HEK293 (cell line): ENCODE measurements around the gene ITPA.

ENCODE experiments used
- CTCF ChIA-PET: fragments of 350-600 bp; formaldehyde crosslinking; extraction: SDS; loops from one replicate; lab custom pipeline; 2021; ENCODE audit warnings: antibody characterized with exemption; lab: Yijun Ruan, JAX
- POLR2A ChIA-PET: fragments of 300-600 bp; formaldehyde crosslinking; extraction: SDS; loops from one replicate; lab custom pipeline; 2020; ENCODE audit warnings: antibody characterized with exemption, inconsistent platforms; lab: Yijun Ruan, JAX
- H3K27ac ChIP-seq: fragments of 200-500 bp; sonication (Bioruptor generic); 2 replicates; pipeline ENCODE4 v1.5.1; 2014; ENCODE audit warnings: low read depth, low read length, control low read depth, inconsistent platforms; ENCODE audit errors: extremely low read depth
- H3K36me3 ChIP-seq, 2 experiments: fragments of 200-500 bp in 1 of 2; sonication (Bioruptor generic) in 1 of 2; 1 replicate in 1 of 2; 2 replicates in 1 of 2; pipeline ENCODE4 v1.5.1; 2014 to 2017; ENCODE audit warnings: inconsistent platforms in 2 of 2, low read length in 2 of 2; ENCODE audit not compliant: control insufficient read depth in 2 of 2, insufficient read depth in 1 of 2
- H3K4me1 ChIP-seq: fragments of 200-500 bp; sonication (Bioruptor generic); 2 replicates; pipeline ENCODE4 v1.5.1; 2014; ENCODE audit warnings: mild to moderate bottlenecking, low read length, inconsistent platforms; ENCODE audit not compliant: control insufficient read depth, insufficient read depth
- H3K4me3 ChIP-seq: 2 replicates; pipeline ENCODE4 v1.5.1; 2011; ENCODE audit warnings: low read depth, mild to moderate bottlenecking, control low read depth, low read length, moderate library complexity
- H3K9me3 ChIP-seq: fragments of 200-500 bp; sonication (Bioruptor generic); 2 replicates; pipeline ENCODE4 v1.5.1; 2014; ENCODE audit warnings: low read depth, low read length, inconsistent platforms; ENCODE audit not compliant: control insufficient read depth, insufficient read depth
- GLIS2 ChIP-seq: fragments of 450-650 bp; formaldehyde crosslinking; IDR thresholded peaks from 2 replicates; pipeline ENCODE4 v1.5.1; 2016; ENCODE audit warnings: missing biosample characterization, missing genetic modification characterization
- KLF1 ChIP-seq: fragments of 450-650 bp; formaldehyde crosslinking; IDR thresholded peaks from 2 replicates; pipeline ENCODE4 v1.5.1; 2016; ENCODE audit warnings: missing biosample characterization, missing genetic modification characterization
- KLF8 ChIP-seq: fragments of 450-650 bp; formaldehyde crosslinking; IDR thresholded peaks from 2 replicates; pipeline ENCODE4 v1.5.1; 2016; ENCODE audit warnings: missing biosample characterization, missing genetic modification characterization
- PRDM1 ChIP-seq: fragments of 450-650 bp; formaldehyde crosslinking; IDR thresholded peaks from 2 replicates; pipeline ENCODE4; 2016; ENCODE audit warnings: missing biosample characterization, missing genetic modification characterization
- ZBTB44 ChIP-seq: fragments of 450-650 bp; IDR thresholded peaks from 2 replicates; pipeline ENCODE4 v1.5.1; 2018; ENCODE audit warnings: missing biosample characterization, mild to moderate bottlenecking, missing genetic modification characterization
- ZNF16 ChIP-seq: fragments of 450-650 bp; formaldehyde crosslinking; IDR thresholded peaks from 2 replicates; pipeline ENCODE4 v1.5.1; 2016; ENCODE audit warnings: low read depth, missing biosample characterization, missing genetic modification characterization
- ZNF324 ChIP-seq: fragments of 450-650 bp; formaldehyde crosslinking; IDR thresholded peaks from 2 replicates; pipeline ENCODE4 v1.5.1; 2016; ENCODE audit warnings: missing biosample characterization, missing genetic modification characterization
- ZNF473 ChIP-seq: fragments of 450-650 bp; formaldehyde crosslinking; IDR thresholded peaks from 2 replicates; pipeline ENCODE4 v1.5.1; 2017; ENCODE audit warnings: missing biosample characterization, missing genetic modification characterization
- ZNF549 ChIP-seq: fragments of 450-650 bp; IDR thresholded peaks from 2 replicates; pipeline ENCODE4 v1.5.1; 2018; ENCODE audit warnings: missing biosample characterization, missing genetic modification characterization, mild to moderate bottlenecking, inconsistent platforms, moderate library complexity
- ZNF600 ChIP-seq: fragments of 450-650 bp; formaldehyde crosslinking; IDR thresholded peaks from 2 replicates; pipeline ENCODE4 v1.5.1; 2016; ENCODE audit warnings: missing biosample characterization, missing genetic modification characterization
- ZNF677 ChIP-seq: fragments of 450-650 bp; IDR thresholded peaks from 2 replicates; pipeline ENCODE4 v1.5.0; 2018; ENCODE audit warnings: missing biosample characterization, mild to moderate bottlenecking, missing genetic modification characterization, moderate library complexity
- TF ChIP-seq, protein P1 (sequence below): fragments of 450-650 bp; formaldehyde crosslinking; IDR thresholded peaks from 2 replicates; pipeline ENCODE4 v1.5.1; 2017; ENCODE audit warnings: missing biosample characterization, missing genetic modification characterization
- TF ChIP-seq, protein P2 (sequence below): fragments of 450-650 bp; formaldehyde crosslinking; IDR thresholded peaks from 2 replicates; pipeline ENCODE4 v1.5.1; 2016; ENCODE audit warnings: missing biosample characterization, missing genetic modification characterization

The ITPA gene

GRCh38 chr20:3164043-3164762 lies 45.1 kb upstream of the ITPA start:
- H3K27ac ChIP-seq, result no peak overlapping the region
- ChIA-PET POLR2A (no interaction called here), CTCF (no interaction called here)
- peaks cover 0 to 2% of the 10 kb centered on the region in 2 experiments; a peak in 1 of 3 replicates for H3K36me3 ChIP-seq
- TF ChIP-seq GLIS2, result peak; percentile 44
- TF ChIP-seq ZNF549 (tag by site-specific recombination), result no peak
- TF ChIP-seq ZNF16, result no peak
- TF ChIP-seq, protein P1, sequence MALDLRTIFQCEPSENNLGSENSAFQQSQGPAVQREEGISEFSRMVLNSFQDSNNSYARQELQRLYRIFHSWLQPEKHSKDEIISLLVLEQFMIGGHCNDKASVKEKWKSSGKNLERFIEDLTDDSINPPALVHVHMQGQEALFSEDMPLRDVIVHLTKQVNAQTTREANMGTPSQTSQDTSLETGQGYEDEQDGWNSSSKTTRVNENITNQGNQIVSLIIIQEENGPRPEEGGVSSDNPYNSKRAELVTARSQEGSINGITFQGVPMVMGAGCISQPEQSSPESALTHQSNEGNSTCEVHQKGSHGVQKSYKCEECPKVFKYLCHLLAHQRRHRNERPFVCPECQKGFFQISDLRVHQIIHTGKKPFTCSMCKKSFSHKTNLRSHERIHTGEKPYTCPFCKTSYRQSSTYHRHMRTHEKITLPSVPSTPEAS, result no peak
- TF ChIP-seq ZNF324 (tag by site-specific recombination), result no peak
- H3K4me3 ChIP-seq, result no peak overlapping the region
- no peaks in the 10 kb centered on the region for H3K4me1 ChIP-seq
- H3K9me3 ChIP-seq, result no peaks in the 10 kb centered on the region

- peaks cover 0 to 2% of the 10 kb centered on the region in 2 experiments; a peak in 1 of 3 replicates for H3K36me3 ChIP-seq
- H3K4me1 ChIP-seq, result no peaks in the 10 kb centered on the region
- no peak overlapping the region for H3K27ac ChIP-seq
- H3K4me3 ChIP-seq, result no peak overlapping the region
- no peaks in the 10 kb centered on the region for H3K9me3 ChIP-seq
- CTCF ChIA-PET, result no interaction called here
- POLR2A ChIA-PET, result interaction anchor here (0.6 kb wide), 1 partner anchor 1062 kb away, joined by 3 read pairs; no protein-coding TSS in a partner anchor
- TF ChIP-seq PRDM1 (tag by site-specific recombination), result no peak
Observed at GRCh38 chr20:3164763-3165410, 44.4 kb upstream of the ITPA start.

DNA sequence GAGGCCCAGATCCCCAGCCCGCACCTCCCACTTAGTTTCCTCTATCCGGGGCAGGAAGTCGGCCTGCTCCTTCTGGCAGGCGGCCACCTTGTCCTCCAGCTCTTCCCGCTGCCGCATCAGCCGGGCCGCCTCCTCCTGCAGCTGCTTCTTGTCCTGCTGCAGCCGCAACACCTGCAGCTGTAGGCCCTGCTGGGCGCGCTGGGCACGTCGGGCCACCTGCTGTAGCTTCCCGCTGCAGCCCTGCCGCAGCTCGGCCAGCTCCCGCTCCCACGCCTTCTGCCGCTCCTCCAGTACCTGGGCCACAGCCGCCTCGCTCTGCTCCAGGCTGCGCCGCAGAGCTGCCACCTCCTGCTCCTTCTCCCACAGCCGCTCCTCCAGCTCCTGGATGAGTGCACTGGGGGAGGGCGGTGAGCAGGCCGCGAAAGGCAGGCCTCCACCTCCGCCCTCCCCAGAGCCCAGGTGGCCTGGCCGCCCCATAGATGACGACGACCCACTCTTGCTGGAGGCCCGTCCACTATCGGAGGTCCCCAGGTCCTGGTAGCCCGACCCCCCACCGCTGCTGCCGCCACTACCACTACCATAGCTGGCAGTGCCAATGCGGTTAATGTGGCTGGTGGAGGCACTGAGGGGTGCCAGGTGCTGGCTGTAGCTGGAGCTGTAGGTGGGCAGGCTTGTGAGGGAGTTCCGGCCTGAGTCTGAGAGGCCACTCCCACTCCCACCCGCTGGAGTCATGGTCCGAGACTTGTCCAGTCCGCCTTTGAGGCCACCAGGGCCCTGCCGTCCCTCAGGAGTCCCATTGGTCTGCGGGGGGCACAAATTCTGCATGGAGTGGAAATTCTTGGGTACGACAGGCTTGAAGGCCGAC lies 43.6 kb upstream of the ITPA start:
- CTCF ChIA-PET, result interaction anchor here (0.5 kb wide), 1 partner anchor 24 kb away, joined by 3 read pairs; no protein-coding TSS in a partner anchor
- Histone ChIP-seq H3K4me3 (no peak overlapping the region), H3K9me3 (no peaks in the 10 kb centered on the region), H3K27ac (no peak overlapping the region), H3K4me1 (no peaks in the 10 kb centered on the region), H3K36me3 (peaks cover 0 to 2% of the 10 kb centered on the region in 2 experiments; a peak in 1 of 3 replicates)
- POLR2A ChIA-PET, result no interaction called here
- TF ChIP-seq KLF8 (tag by site-specific recombination) (no peak), ZNF677 (tag by site-specific recombination) (no peak), ZNF473 (no peak), ZNF600 (tag by site-specific recombination) (peak; percentile 59; the same call in 1 of the 2 replicates), ZBTB44 (tag by site-specific recombination) (peak; percentile 92), KLF1 (tag by site-specific recombination) (no peak)
- TF ChIP-seq, protein P2, sequence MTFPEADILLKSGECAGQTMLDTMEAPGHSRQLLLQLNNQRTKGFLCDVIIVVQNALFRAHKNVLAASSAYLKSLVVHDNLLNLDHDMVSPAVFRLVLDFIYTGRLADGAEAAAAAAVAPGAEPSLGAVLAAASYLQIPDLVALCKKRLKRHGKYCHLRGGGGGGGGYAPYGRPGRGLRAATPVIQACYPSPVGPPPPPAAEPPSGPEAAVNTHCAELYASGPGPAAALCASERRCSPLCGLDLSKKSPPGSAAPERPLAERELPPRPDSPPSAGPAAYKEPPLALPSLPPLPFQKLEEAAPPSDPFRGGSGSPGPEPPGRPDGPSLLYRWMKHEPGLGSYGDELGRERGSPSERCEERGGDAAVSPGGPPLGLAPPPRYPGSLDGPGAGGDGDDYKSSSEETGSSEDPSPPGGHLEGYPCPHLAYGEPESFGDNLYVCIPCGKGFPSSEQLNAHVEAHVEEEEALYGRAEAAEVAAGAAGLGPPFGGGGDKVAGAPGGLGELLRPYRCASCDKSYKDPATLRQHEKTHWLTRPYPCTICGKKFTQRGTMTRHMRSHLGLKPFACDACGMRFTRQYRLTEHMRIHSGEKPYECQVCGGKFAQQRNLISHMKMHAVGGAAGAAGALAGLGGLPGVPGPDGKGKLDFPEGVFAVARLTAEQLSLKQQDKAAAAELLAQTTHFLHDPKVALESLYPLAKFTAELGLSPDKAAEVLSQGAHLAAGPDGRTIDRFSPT (tag by site-specific recombination), result peak; percentile 64
